Measurements from ENCODE around the gene RPS27A.

- TF ChIP-seq, protein P1, sequence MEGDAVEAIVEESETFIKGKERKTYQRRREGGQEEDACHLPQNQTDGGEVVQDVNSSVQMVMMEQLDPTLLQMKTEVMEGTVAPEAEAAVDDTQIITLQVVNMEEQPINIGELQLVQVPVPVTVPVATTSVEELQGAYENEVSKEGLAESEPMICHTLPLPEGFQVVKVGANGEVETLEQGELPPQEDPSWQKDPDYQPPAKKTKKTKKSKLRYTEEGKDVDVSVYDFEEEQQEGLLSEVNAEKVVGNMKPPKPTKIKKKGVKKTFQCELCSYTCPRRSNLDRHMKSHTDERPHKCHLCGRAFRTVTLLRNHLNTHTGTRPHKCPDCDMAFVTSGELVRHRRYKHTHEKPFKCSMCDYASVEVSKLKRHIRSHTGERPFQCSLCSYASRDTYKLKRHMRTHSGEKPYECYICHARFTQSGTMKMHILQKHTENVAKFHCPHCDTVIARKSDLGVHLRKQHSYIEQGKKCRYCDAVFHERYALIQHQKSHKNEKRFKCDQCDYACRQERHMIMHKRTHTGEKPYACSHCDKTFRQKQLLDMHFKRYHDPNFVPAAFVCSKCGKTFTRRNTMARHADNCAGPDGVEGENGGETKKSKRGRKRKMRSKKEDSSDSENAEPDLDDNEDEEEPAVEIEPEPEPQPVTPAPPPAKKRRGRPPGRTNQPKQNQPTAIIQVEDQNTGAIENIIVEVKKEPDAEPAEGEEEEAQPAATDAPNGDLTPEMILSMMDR (IDR thresholded peaks at IDR 0.05; ENCODE audit: extremely low read depth in 1 of 2, insufficient read depth in 1 of 2, low read depth in 1 of 2, low read length in 2 of 2): no peak
- TF ChIP-seq POLR2A (IDR thresholded peaks at IDR 0.05; ENCODE audit: low read depth, low read length) (no peak), EZH2 (IDR thresholded peaks at IDR 0.05; ENCODE audit: borderline replicate concordance, low read depth, low read length, severe bottlenecking) (no peak), POLR2AphosphoS5 (IDR thresholded peaks at IDR 0.05; ENCODE audit: insufficient read depth, low read depth, low read length) (no peak), FOS (IDR thresholded peaks at IDR 0.05; ENCODE audit: borderline replicate concordance, insufficient read depth, low read length) (no peak), MYC (IDR thresholded peaks at IDR 0.05; ENCODE audit: low read depth, low read length) (no peak)
- TF ChIP-seq, protein P2, sequence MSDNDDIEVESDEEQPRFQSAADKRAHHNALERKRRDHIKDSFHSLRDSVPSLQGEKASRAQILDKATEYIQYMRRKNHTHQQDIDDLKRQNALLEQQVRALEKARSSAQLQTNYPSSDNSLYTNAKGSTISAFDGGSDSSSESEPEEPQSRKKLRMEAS (IDR thresholded peaks at IDR 0.05; ENCODE audit: insufficient read depth, insufficient read length): no peak
Measured at GRCh38 chr2:55231546-55232083, 873 bp upstream of the RPS27A start.

Data from endothelial cell of umbilical vein (primary cell).